ENCODE results near the gene ACBD3.

Gene ACBD3

GRCh38 chr1:226201029-226201593, 14.6 kb upstream of the ACBD3 start:
- no peak for DNase-seq

GRCh38 chr1:226199971-226200370, 13.4 kb upstream of the ACBD3 start:
- DNase-seq = no peak

GRCh38 chr1:226195144-226195543, 8.6 kb upstream of the ACBD3 start:
- DNase-seq = no peak

- no peak for DNase-seq
These were observed 839 bp upstream of the ACBD3 start for GRCh38 chr1:226187380-226187779.

GRCh38 chr1:226187019-226187322, 430 bp upstream of the ACBD3 start:
- no peak for DNase-seq

- no peak for DNase-seq
These were observed 1.2 kb downstream of the ACBD3 start for GRCh38 chr1:226185141-226186036.

- no peak for DNase-seq
These were observed 4.4 kb downstream of the ACBD3 start for GRCh38 chr1:226181996-226182714.

GRCh38 chr1:226176870-226177269, 9.7 kb downstream of the ACBD3 start:
- DNase-seq = no peak

- DNase-seq = no peak
These were observed 14.0 kb downstream of the ACBD3 start for GRCh38 chr1:226172589-226172988.

GRCh38 chr1:226166341-226166740, 20.2 kb downstream of the ACBD3 start:
- no peak for DNase-seq

GRCh38 chr1:226164154-226164553, 22.4 kb downstream of the ACBD3 start:
- no peak for DNase-seq

GRCh38 chr1:226162898-226163297, 23.6 kb downstream of the ACBD3 start:
- DNase-seq = no peak

- no peak for DNase-seq
These were observed 27.6 kb downstream of the ACBD3 start for GRCh38 chr1:226158983-226159382.

GRCh38 chr1:226158457-226158856, 28.1 kb downstream of the ACBD3 start:
- no peak for DNase-seq

- DNase-seq = no peak
These were observed 28.7 kb downstream of the ACBD3 start for GRCh38 chr1:226157761-226158316.

GRCh38 chr1:226154593-226154992, 31.9 kb downstream of the ACBD3 start:
- DNase-seq = no peak

- no peak for DNase-seq
These were observed 36.7 kb downstream of the ACBD3 start for GRCh38 chr1:226149806-226150205.

GRCh38 chr1:226148121-226148648, 38.4 kb downstream of the ACBD3 start:
- DNase-seq = no peak

GRCh38 chr1:226144045-226144444, 42.5 kb downstream of the ACBD3 start:
- DNase-seq = no peak

- DNase-seq = no peak
These were observed 50.8 kb downstream of the ACBD3 start for GRCh38 chr1:226135709-226136108.

GRCh38 chr1:226135059-226135651, 51.4 kb downstream of the ACBD3 start:
- peak; percentile 68 for DNase-seq

- no peak for DNase-seq
These were observed 52.1 kb downstream of the ACBD3 start for GRCh38 chr1:226134170-226135058.

Data from NCI-H1105 (cell line).